HG03558 (cell line): Measurements from ENCODE around the gene TMEM41B.
A peak's percentile ranks its signal among the peaks of the same experiment; 100 is the strongest.

Experiments
- ATAC-seq: cut with Tn5 transposase; IDR thresholded peaks from one replicate; pipeline ENCODE4 v1.9.1; 2021; ENCODE audit warnings: moderate number of reproducible peaks; ENCODE audit not compliant: unreplicated experiment; ENCODE audit errors: extremely low read depth

The TMEM41B gene

GRCh38 chr11:9313648-9314290, 624 bp downstream of the TMEM41B start:
- no peak for ATAC-seq

GRCh38 chr11:9310485-9311090, 3.8 kb downstream of the TMEM41B start:
- no peak for ATAC-seq

- ATAC-seq: no peak
Observed at GRCh38 chr11:9304178-9304577, 10.2 kb downstream of the TMEM41B start.

GRCh38 chr11:9302448-9302847, 11.9 kb downstream of the TMEM41B start:
- ATAC-seq: no peak

- ATAC-seq: no peak
Observed at GRCh38 chr11:9301720-9302119, 12.7 kb downstream of the TMEM41B start.

- no peak for ATAC-seq
Observed at GRCh38 chr11:9293646-9294045, 20.7 kb downstream of the TMEM41B start.

DNA sequence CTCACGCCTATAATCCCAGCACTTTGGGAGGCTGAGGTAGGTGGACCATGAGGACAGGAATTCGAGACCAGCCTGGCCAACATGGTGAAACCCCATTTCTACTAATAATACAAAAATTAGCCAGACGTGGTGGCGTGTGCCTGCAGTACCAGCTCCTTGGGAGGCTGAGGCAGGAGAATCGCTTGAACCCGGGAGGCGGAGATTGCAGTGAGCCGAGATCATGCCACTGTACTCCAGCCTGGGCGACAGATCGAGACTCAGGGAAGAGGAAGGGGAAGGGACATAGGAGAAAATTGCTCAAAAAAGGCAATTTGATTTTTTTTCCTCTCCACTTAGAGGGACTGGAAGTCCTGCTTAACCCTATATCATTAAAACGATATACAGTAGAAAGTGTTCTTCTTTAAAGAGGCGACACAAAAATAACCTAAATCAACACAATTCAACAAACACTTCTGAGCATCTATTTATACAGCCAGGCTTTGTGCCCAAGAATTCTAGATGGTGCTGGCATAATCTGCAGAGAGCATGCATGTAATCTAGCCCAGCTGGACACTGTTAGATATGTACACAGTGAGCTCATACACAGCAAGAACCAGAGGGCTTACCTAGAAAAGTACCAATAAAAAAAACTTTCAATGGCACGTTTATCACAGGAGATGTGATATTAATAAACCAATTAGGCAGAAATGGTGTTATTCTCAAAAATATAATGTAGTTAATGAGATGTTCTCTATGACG, 28.4 kb downstream of the TMEM41B start:
- ATAC-seq: no peak

- peak; percentile 56 for ATAC-seq
Observed at GRCh38 chr11:9280655-9281301, 33.6 kb downstream of the TMEM41B start.

GRCh38 chr11:9277176-9277575, 37.2 kb downstream of the TMEM41B start:
- ATAC-seq: no peak

GRCh38 chr11:9276571-9276970, 37.8 kb downstream of the TMEM41B start:
- ATAC-seq: no peak

DNA sequence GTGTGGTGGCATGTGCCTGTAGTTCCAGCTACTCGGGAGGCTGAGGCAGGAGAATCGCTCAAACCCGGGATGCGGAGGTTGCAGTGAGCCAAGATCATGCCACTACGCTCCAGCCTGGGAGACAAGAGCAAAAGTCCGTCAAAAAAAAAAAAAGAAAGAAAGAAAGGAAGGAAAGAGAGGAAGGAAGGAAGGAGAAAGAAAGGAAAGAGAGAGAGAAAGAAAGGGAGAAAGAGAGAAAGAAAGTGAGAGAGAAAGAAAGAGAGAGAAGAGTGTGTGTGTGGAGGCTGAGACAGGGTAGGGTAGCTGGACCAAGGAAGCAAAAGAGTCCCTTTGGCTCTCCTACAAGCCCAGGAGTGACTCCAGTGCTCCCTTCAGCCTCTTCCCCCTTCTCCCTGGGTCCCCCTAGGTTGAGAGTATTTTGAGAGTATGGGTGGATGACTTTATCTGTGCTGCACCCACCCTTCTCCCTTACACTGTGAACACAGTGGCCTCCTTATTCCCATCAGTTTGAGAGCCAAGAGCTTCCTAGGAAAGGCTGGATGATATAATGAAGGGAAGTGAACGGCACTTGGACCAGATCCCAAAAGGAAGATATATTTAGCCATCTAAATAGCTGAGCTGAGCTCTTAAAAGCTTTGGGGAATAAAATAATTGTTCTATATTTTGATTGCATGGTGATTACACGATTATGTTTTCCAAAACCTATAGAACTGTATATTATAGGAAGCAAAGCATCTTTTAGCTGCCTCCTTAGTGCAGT, 39.7 kb downstream of the TMEM41B start:
- no peak for ATAC-seq

DNA sequence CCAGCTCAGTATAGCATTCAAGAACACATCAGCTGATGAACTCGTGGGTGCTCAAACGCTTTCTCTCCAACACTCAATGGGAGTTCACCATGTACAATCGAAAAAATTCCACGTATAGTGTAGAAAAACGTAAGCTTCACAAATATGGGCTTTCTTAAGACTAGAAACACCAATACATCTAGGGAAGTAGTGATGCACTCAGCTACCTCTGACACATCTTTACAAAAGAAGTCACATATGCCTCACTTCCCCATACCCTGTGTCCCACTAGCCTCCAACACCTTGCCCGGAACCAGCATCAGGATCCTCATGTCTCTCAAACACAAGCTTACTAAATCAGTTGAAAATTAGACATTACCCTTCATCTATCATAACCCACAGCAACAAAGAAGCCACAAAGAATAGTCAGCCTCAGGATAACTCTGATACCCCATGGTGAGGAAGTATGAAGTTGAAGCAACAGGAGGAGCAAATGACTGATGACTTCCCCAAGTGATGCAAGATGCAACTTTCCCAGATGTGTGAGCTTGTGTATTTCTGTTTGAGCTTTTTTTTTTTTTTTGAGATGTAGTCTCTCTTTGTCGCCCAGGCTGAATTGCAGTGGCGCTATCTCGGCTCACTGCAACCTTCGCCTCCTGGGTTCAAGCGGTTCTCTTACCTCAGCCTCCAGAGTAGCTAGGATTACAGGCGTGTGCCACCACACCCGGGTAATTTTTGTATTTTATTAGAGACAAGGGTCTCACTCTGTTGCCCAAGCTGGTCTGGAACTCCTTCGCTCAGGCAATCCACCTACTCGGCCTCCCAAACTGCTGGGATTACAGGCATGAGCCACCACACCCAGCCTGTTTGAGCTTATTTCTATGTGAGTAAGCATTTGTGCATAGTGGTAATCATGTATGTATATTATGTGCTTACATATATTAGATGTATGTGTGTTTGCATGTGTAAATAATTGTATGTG, 40.7 kb downstream of the TMEM41B start:
- ATAC-seq: no peak

- no peak for ATAC-seq
Observed at GRCh38 chr11:9269492-9270013, 44.8 kb downstream of the TMEM41B start.

- no peak for ATAC-seq
Observed at GRCh38 chr11:9267680-9268079, 46.7 kb downstream of the TMEM41B start.

- no peak for ATAC-seq
Observed at GRCh38 chr11:9266926-9267325, 47.5 kb downstream of the TMEM41B start.

DNA sequence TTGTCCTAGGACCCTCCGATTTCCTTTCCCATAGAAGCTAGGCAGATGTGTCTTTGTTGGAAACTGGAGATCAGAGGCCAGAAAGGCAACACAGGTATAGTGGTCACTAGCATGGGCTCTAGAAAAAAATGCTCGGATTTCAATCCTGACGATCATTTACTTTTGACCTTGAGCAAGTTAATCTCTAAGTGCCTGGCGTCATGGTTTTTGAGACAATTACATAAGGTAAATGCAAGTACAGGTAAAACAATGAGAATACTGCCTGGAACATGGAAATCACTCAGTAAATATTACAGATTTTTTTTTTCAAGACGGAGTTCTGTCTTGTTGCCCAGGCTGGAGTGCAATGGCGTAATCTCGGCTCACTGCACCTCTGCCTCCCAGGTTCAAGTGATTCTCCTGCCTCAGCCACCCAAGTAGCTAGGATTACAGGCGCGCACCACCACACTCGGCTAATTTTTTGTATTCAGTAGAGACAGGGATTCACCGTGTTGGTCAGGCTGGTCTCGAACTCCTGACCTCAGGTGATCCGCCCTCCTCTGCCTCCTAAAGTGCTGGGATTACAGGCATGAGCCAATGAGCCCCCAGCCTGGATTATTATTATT, 48.2 kb downstream of the TMEM41B start:
- no peak for ATAC-seq

DNA sequence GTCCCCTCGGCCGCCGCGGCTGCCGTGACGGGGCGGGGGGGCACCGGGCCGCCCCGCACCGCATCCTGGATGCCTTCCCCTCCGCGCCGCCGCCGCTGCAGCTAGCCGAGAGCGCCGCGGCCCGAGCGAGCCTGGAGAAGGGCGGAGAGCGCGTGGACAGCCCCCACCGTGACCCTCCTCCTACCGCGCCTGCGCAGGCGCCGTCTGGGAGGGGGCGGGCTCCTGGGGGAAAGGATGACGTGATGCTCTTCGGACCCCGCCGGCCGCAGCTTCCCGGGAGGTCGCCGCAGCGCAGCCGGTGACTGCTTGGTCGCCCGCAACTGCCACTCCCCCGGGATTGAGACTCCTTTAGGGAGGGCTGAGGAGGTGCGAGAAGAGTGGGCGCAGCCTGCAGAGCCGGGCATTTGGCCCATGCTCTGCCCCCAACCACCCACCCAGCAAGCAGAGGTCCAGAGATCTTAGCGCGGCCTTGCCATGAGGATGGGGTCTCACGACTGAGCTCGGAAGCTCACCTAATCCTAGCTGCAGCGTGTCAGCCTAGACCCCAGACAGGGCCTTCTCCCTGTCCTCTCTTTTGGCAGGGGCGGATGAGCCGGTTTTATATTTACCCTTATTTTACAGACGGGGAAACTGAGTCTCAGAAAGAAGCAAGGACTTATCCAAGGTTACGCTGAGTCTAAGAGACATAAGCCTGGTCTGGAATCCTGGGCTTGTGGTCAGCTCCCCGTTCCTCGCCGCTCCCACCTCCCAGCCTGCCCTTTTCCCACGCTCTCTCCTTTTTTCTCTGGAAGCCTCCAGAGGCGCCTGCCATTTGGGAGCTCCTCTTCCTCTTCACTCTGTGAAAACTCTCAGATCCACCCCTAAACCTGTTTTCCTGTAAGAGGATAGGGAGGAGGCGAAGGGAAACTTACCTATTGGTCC, 48.9 kb downstream of the TMEM41B start, which contains the start of gene DENND5A:
DENND5A (minus strand) TSS at position 140 of the 921 bp plus-strand sequence. CDS start 281 bp downstream, outside the sequence.
- ATAC-seq: no peak
